ENCODE data around the gene ZNF512.

The ZNF512 gene

DNA sequence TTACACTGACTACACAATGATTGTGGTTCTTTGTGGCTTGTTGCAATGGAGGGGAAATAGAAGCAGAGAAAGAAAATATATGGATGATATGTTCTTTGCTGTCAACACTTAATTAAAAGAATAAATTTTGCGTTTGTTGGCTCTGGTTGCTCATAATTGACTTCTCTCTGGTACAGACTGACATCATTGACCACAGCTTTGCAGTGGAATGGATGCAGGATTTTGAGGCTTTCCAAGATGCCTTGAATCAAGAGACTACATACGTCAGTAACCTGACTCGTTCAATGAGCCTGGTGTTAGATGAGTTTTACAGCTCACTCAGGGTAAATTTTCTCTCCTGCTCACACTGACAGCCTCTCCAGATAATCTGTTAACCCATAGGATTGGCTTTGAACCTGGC lies 55.9 kb downstream of the ZNF512 start:
- no peak for DNase-seq

DNA sequence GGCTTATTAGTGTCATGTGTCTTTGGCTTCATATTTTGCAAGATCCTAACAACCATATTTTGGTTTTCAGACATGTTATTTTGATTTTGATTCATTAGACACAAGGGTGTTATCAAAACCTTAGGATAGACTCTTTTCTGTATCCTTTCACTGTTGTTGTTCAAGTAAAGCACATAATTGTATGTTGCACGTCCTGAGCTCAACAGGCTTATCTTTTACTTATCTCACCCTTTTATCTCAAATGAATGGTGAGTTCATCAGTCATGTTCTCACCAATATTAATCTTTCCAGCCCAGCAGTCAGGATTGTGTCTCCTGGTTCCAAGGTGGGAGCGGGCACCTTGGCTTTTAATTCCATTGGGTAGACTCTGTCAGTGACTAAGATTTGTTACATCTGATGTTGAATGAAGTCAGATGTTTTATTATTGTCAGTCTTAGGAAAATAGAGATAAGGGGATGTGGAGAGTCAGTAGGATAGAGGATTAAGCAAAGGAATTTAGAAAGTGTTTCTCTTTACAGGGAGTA lies 57.9 kb downstream of the ZNF512 start:
- DNase-seq: no peak

DNA sequence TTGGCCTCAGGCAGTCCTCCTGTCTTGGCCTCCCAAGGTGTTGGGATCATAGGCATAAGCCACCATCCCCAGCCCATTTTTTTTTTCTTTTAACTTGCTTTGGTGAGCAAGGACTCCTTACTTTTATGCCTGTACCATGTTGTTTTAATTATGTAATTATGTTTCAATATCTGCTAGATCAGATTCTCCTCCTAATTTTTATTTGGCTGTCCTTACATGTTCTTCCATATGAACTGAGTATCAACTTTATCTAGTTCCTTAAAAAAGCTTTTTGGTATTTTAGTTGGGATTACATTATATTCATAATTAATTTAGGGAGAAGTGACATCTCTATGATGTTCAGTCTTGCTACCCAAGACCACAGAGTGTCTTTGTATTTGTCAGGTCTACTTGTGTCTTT lies 62.4 kb downstream of the ZNF512 start:
- DNase-seq: no peak

DNA sequence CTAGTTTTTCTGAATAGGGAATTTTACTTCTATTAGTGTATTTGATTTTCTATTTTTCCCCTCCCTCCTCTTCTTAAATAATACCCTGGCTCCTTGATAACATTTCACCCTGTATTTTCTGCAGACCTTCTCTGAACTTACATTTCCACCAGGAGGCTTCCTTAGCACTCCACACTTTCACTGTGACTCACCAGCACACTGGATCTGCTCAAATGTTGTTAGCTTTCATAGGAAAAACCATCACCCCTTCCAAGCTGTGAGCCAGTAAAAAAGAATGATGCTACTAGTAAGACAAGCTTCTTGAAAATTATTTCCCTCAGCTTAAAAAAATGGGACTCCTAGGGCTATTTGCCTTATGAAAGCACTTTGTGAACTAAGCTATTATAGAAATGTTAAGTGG lies 64.4 kb downstream of the ZNF512 start:
- DNase-seq: no peak

DNA sequence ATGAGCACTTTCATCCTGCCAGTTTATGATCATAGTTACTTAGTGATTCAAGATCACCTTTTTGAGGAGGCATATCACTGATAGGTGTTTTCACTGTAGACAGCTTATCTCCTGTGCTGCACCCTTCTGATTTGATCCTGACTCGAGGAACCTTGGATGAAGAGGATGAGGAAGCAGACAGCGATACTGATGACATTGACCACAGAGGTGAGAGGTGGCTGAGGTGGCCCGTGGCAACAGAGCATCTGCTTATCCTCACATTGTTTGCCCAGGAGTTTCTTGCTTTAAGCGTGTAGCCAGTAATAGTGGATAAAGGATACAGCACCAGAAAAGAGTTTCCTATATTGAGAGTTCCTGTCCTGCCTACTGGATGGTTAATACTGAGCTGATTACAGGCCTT lies 64.9 kb downstream of the ZNF512 start:
- no peak for DNase-seq

DNA sequence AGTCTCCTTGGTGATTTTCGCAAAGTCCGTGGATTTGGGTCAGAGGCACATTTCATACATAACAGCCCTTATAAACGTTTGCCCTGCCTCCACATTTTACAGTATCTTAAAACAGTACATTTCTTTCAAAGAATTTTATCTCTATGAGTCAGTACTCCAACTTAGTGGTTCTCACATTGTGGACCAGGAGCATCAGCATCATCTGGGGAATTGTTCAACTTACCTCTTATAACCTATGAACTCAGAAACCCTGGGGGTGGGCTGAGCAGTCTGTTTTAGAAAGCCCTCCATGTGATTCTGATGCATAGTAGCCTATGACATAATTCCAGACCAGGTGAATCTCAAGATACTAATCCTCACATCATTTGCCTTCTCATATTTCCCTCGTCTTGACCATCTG lies 68.2 kb downstream of the ZNF512 start:
- no peak for DNase-seq

DNA sequence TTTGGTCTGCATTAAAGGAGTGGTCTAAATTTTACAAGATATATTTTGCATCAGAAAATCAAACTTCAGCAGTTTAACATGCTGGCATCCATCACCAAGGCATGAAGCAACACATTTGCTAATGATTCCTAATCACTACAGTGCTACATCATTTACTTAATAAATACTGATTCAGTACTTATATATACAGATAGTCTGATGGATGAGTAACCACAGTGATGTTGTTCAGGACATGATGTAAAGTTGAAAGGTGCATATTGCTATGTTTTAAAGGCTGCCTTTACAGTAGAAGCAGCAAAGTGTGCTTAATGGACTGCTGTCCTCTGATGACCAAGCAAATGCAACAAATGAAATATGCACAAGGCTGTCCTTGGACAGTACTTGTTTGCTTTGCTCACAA lies 69.5 kb downstream of the ZNF512 start:
- no peak for DNase-seq

DNA sequence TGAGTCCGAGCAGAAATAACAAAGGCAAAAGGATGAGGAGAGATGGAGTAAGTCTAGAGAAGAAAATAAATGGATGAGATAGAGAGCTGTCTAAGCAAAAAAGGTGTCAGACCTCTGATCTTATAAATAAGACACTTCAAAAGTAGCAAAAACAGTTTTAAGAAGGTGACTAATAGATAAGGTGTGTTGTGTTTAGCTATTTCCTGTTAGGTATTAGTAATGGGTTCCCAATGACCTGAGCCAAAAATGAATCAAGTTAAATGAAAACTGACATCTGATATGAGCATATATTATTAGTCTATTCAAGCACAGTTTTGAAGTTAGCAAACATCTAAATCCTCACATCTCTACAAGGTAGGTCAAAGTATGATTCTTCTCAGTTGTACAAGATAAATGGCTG lies 69.9 kb downstream of the ZNF512 start:
- DNase-seq: no peak

DNA sequence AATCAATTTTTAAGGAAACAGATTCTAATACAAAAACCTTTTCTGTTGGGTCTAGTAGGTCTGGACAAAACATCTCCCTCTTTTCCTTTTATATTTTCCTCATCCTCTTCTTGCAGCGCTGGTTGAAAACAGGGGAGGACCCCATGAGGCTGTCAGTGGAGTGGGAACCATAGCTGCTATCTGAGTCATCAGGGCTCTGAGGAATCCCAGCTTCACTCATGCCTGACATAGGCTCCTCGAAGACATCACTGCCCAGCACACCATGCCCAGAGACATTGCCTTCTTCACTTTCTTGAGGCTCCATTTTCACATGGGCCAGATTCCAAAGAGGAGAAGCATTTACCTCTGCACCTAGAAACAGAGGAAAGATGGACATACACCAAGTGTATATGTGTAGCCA lies 70.6 kb downstream of the ZNF512 start:
- no peak for DNase-seq

DNA sequence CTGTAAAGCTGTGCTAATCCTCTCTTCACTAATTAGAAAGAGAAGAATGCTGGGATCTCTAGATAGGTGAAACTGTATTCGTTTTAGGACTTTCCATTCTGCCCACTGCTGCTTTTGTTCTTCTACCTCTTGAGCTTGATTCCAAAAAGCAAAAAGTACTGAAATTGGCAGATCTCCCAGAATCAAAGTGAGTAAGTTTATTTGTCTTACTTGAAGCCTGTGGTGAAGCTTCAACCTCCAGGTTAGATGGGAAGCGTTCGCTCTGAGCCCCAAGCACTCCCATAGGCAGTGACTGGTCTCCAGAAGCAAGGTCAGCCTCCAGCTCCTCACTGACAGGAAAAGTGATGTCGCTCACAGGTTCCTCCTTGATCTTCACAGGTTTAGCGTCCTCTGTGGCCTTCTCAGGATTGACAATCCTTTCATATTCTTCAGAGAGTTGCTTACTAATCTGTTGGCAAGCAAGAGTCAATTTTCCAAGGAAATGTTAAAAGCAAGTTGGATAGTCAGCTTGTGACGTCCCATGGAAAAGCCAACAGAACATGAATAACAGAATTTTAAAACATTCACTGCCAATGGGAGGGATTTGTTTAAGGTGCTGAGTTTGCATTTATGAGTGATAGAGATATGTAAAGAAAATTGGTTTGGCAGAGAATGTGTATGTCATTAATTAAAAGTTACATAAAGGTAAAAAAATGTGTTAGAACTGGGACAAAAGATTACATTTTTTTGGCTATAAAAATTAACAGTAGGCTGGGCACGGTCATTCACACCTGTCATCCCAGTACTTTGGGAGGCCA lies 72.5 kb downstream of the ZNF512 start:
- no peak for DNase-seq

DNA sequence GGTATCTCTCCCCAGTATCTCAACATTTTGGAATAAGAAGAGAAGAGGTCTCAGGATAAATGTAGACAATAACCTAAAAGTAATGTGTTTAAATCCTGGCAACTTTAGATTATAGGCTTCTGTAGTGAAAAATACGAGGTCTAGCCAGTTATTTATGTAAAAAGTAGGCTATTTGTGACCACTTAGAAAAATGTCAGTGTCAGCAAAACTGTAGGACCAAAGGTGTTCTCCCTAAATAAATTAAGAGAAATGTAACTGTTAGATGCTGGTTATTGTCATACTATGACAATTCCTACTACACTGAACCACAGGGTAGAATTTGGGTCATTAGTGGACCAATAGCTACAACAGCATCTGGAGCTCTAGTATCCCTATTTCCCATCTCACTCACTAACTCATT lies 78.5 kb downstream of the ZNF512 start:
- DNase-seq: no peak

DNA sequence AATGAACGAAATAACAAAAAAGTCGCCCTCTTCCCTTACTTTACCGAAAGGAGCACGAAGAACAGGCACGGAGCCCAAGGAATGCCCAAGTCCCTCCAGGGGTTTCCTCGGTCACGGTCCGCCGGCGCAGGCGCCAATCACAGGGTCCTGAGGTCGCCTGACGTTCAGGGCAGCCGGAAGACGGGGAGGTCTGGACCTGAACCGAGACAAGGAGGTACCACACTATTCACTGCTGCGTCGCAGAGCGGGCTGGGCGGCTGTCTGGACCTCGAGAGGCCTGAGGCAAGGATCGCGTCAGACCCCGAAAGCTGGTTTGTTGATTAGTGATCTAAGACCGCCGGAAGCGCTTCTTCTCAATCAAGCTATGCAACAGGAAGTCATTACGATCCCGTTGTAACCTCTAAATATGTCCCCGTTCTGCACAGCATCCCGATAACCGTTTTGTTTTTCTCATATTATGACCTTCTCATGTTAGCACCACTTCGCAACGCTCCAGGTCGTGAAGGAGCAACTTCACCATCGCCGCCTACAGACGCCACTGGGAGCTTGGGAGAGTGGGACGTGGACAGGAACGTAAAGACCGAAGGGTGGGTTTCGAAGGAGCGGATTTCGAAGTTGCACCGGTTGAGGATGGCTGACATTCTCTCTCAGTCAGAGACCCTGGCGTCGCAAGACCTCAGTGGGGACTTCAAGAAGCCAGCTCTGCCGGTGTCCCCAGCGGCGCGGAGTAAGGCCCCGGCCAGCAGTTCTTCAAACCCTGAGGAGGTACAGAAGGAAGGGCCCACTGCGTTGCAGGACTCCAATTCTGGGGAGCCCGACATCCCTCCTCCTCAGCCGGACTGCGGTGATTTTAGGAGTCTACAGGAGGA lies 80.7 kb downstream of the ZNF512 start, which contains the start of the genes SLC4A1AP and SUPT7L:
Gene SLC4A1AP, plus strand, starts transcription at position 605 of the 869 bp plus-strand sequence. Its CDS starts 26 bp downstream, at position 631.
Gene SUPT7L, minus strand, starts transcription at position 330 of the 869 bp plus-strand sequence. CDS start 1,422 bp downstream, outside the sequence.
- peak; percentile 55 for DNase-seq

DNA sequence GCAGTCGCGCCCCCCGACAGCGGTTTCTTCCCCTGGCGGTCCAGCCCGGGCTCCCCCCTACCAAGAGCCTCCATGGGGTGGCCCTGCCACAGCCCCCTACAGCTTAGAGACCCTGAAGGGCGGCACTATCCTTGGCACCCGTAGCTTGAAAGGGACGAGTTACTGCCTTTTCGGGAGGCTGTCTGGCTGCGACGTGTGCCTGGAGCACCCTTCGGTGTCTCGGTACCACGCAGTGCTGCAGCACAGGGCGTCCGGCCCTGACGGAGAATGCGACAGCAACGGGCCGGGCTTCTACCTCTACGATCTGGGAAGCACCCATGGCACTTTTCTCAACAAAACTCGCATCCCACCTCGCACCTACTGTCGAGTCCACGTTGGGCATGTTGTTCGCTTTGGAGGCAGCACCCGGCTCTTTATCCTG lies 81.3 kb downstream of the ZNF512 start:
- DNase-seq: no peak

DNA sequence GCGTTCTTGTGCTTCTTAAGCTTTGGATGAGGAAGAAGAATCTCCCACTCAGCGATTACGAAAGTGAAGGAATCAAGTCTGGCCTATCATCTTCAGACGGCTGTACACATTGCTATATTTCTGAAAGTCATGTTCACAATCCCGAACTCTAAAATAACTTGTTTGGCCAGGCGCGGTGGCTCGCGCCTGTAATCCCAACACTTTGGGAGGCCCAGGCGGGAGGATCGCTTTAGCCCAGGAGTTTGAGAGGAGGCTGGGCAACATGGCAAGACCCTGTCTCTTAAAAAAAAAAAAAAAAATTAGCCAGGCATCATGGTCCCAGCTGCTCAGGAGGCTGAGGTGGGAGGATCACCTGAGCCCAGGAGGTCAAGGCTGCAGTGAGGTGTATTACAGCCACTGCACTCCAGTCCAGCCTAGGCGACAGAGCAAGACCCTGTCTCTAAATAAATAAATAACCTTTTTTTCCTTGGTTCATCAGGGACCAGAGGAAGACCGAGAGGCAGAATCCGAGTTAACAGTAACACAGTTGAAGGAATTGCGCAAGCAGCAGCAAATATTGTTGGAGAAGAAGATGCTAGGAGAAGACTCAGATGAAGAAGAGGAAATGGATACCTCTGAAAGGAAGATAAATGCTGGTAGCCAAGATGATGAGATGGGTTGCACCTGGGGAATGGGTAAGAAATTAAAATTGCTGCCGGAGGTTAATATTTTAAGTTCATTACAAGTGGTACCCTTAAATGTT lies 82.0 kb downstream of the ZNF512 start:
- no peak for DNase-seq

DNA sequence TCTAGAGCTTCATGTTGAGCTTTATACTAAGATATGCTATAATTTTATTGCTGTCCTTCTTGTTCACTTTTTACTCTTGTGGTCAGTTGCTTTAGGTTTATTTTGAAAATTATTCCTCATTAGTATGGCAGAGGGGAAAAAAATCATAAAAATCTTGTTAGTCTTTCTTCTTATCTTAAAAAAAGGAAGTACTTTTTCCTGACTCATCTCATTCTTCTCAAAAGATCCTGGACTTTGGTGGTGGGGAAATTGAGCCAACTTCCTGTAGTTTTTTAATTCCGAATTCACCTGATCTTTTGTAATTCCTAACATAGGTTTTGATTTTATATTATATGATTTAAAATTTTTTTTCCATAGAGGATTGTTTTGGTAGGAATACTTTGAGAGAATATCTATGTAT lies 84.6 kb downstream of the ZNF512 start:
- no peak for DNase-seq

DNA sequence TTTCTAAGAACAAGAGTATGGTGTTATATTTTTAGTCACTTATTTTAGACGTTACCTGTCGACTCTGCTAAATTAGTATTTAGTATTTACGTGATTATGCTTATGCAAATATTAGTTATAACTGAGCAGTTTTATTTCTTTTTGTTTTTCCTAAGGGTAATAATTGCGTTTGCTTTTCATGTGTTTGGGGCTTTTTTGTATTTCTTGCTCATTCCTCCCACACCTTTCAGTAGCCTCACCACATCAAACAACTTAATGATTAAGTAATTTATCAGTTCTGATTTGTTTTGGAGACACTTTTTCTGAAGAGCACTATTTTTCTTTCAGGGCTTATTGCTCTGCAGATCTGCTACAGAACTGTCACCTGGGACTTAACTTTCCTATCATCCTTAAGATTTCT lies 88.4 kb downstream of the ZNF512 start:
- no peak for DNase-seq
